WI38 (cell line): ENCODE results near the gene EIF4EBP2.

Experiments
- H3K4me3 ChIP-seq: 2 replicates; pipeline ENCODE4 v1.5.1; 2011; ENCODE audit warnings: low read depth, mild to moderate bottlenecking, control low read depth, low read length
- CTCF ChIP-seq: IDR thresholded peaks from 2 replicates; pipeline ENCODE4 v1.5.1; 2012; ENCODE audit warnings: low read depth, mild to moderate bottlenecking, control low read depth, low read length

The EIF4EBP2 gene

GRCh38 chr10:70369498-70370018 lies 34.4 kb upstream of the EIF4EBP2 start:
- TF ChIP-seq CTCF = no peak
- H3K4me3 ChIP-seq = no peak overlapping the region

DNA sequence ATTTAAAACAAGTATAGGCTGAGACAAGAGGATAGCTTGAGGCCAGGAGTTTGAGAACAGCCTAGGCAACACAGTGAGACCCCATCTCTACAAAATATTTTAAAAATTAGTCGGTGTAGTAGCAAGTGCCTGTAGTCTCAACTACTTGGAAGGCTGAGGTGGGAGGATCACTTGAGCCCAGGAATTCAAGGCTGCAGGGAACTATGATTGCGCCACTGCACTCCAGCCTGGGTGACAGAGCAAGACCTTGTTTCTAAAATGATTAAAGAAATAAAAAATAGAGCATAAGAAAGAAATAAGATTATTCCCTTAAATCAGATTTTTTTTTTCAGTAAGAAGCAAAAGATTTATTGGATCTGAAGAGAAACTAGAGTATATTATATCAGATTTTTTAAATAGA lies 33.2 kb upstream of the EIF4EBP2 start:
- H3K4me3 ChIP-seq = no peak overlapping the region
- TF ChIP-seq CTCF = no peak

DNA sequence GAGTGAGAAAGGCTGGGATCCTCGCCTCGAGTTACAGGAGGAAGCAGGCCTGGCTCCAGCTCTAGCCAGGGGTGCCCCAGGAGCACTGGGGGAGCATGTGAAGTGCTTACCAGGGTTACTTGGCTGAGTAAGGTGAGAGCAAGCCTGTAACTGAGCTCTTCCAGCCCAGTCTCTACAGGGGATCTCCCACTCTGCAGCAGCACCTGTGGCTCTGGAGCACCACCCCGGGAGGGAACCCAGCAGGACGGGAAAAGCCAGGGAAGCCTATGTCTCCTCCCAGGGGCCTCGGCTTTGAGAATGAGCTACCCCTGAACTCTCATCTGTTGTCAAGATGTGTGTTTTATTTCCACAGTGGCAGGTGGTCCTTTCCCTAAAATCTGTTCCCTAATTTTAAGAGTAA lies 32.1 kb upstream of the EIF4EBP2 start:
- no peak for TF ChIP-seq CTCF
- no peak overlapping the region for H3K4me3 ChIP-seq

GRCh38 chr10:70374775-70375614 lies 28.9 kb upstream of the EIF4EBP2 start:
- H3K4me3 ChIP-seq = no peak overlapping the region
- no peak for TF ChIP-seq CTCF

DNA sequence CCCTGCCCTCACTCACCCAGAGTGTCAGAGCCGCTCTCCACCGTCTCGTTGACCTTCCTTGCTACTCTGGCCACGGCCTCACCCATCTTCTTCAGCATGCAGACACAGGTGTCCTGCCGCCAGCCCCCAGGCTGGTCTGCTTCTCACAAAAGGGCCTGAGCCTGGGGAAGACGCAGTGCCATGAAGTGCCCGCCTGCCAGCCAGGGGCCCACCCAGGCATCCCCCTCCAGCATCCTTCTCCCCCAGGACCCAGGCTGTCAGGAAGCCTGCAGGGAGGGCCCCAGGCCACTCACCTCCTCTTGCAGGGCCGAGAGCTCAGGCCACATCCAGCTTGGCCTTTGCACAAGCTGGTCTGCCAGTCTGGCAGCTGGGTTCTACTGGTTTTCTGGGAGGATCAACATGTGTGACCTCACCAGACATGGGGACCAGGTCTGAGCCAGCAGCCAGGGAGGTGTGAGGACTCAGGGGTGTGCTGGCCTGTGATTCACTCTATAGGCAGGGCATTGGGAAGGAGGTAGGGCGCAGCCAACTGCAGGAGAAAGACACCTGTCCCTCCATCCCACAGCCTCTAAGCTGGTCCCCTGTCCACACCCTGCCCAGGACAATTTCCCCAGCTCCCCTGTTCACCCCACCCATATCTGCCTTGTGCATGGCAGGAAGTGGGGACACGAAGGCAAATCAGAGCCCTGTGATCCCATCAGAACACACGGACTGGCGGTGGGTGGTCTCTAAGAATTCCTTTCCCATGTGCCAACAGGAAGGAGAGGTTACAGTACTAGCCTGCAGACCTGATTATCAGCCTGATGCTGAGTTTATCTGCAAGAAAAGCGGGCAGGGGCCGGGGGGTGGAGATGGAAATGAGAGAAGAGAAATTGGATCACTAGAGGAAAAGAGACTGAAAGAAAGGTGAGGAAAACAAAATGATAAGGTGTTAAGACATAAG lies 27.2 kb upstream of the EIF4EBP2 start:
- no peak overlapping the region for H3K4me3 ChIP-seq
- no peak for TF ChIP-seq CTCF

- no peak overlapping the region for H3K4me3 ChIP-seq
- no peak for TF ChIP-seq CTCF
These were observed 25.8 kb upstream of the EIF4EBP2 start for GRCh38 chr10:70378122-70378521.
